Brain microvascular endothelial cell (primary cell): ENCODE results near the gene FXN.

Source experiments
- DNase-seq: peaks from one replicate; pipeline ENCODE4 v3.0.0-alpha.2; 2020
- H3K27ac ChIP-seq: fragments of 250-450 bp; sonication (Bioruptor Pico); 2 replicates; pipeline ENCODE4 v1.5.1; 2020; ENCODE audit warnings: mild to moderate bottlenecking, moderate library complexity
- H3K27me3 ChIP-seq: fragments of 250-450 bp; sonication (Bioruptor Pico); replicated peaks from 2 replicates; pipeline ENCODE4 v1.5.1; 2020; ENCODE audit warnings: mild to moderate bottlenecking
- H3K36me3 ChIP-seq: fragments of 250-450 bp; sonication (Bioruptor Pico); replicated peaks from 2 replicates; pipeline ENCODE4 v1.5.1; 2020; ENCODE audit warnings: mild to moderate bottlenecking
- H3K4me3 ChIP-seq: 2 replicates; pipeline ENCODE4 v1.5.1; 2011; ENCODE audit warnings: low read depth, mild to moderate bottlenecking, control low read depth, low read length, moderate library complexity
- CTCF ChIP-seq: IDR thresholded peaks from 2 replicates; pipeline ENCODE4 v1.5.1; 2011; ENCODE audit warnings: low read depth, mild to moderate bottlenecking, moderate library complexity, low read length, control low read depth, inconsistent platforms; ENCODE audit errors: missing control alignments
- in situ Hi-C: cut with HindIII; loops from 2 replicates; pipeline ENCODE4 v1.10.0; 2017; ENCODE audit warnings: low sequenced_read_pairs, low pct_ligation_motif_present

Gene FXN

GRCh38 chr9:69078069-69078468, 42.5 kb downstream of the FXN start:
- no peak for DNase-seq
- in situ Hi-C loops, result no loop called here
- Histone ChIP-seq H3K27ac (no peak overlapping the region), H3K27me3 (no peaks in the 10 kb centered on the region), H3K36me3 (no peaks in the 10 kb centered on the region), H3K4me3 (no peak overlapping the region)
- no peak for TF ChIP-seq CTCF

- H3K4me3 ChIP-seq, result no peak overlapping the region
- TF ChIP-seq CTCF, result no peak
- in situ Hi-C loops, result no loop called here
- H3K27me3 ChIP-seq, result no peaks in the 10 kb centered on the region
- H3K36me3 ChIP-seq, result no peaks in the 10 kb centered on the region
- H3K27ac ChIP-seq, result no peak overlapping the region
- no peak for DNase-seq
Measured at GRCh38 chr9:69078581-69078980, 43.0 kb downstream of the FXN start.

GRCh38 chr9:69079186-69079585, 43.6 kb downstream of the FXN start:
- in situ Hi-C loops, result no loop called here
- Histone ChIP-seq H3K27ac (no peak overlapping the region), H3K27me3 (no peaks in the 10 kb centered on the region), H3K36me3 (no peaks in the 10 kb centered on the region), H3K4me3 (no peak overlapping the region)
- DNase-seq, result no peak
- TF ChIP-seq CTCF, result no peak

- Histone ChIP-seq H3K27ac (no peak overlapping the region), H3K27me3 (no peaks in the 10 kb centered on the region), H3K4me3 (no peak overlapping the region), H3K36me3 (no peaks in the 10 kb centered on the region)
- in situ Hi-C loops, result no loop called here
- TF ChIP-seq CTCF, result no peak
- DNase-seq, result no peak
Measured at GRCh38 chr9:69081261-69081660, 45.7 kb downstream of the FXN start.

- in situ Hi-C loops, result no loop called here
- H3K4me3 ChIP-seq, result no peak overlapping the region
- H3K36me3 ChIP-seq, result no peaks in the 10 kb centered on the region
- H3K27me3 ChIP-seq, result no peaks in the 10 kb centered on the region
- no peak overlapping the region for H3K27ac ChIP-seq
- TF ChIP-seq CTCF, result no peak
- no peak for DNase-seq
Measured at GRCh38 chr9:69083321-69083720, 47.8 kb downstream of the FXN start.

GRCh38 chr9:69085569-69086283, 50.2 kb downstream of the FXN start:
- H3K27ac ChIP-seq, result no peak overlapping the region
- H3K4me3 ChIP-seq, result no peak overlapping the region
- no peaks in the 10 kb centered on the region for H3K27me3 ChIP-seq
- TF ChIP-seq CTCF, result no peak
- DNase-seq, result peak; percentile 68
- in situ Hi-C loops, result no loop called here
- H3K36me3 ChIP-seq, result no peaks in the 10 kb centered on the region
